Activated B cell treated with CpG ODN at 0.5 μM for 24 hours (primary cell): ENCODE measurements around the gene C22orf15. TPM values are rescaled to one million over a fixed set of nuclear protein-coding genes. Genes with fewer than 3 reads are reported as not detected.

Experiments used
- ATAC-seq: fragments of 200-7000 bp; cut with Tn5 transposase; one replicate; pipeline ENCODE4 v1.10.0; 2021; ENCODE audit warnings: low read depth, mild to moderate bottlenecking, moderate library complexity
- CTCF ChIA-PET: fragments of 350-600 bp; sonication (Branson Sonifier 250); formaldehyde crosslinking; loops from one replicate; lab custom pipeline; 2021; ENCODE audit warnings: antibody characterized with exemption; lab: Charles Lee
- POLR2A ChIA-PET: fragments of 350-600 bp; sonication (Branson Sonifier 250); formaldehyde crosslinking; loops from one replicate; lab custom pipeline; 2021; ENCODE audit warnings: antibody characterized with exemption; lab: Charles Lee
- DNase-seq: peaks from one replicate; pipeline ENCODE4 v3.0.0; 2022
- H3K27ac Mint-ChIP-seq: one replicate; pipeline ENCODE4 v1.8.0; 2020; ENCODE audit warnings: mixed read lengths
- H3K27me3 Mint-ChIP-seq: one replicate; pipeline ENCODE4 v1.8.0; 2021; ENCODE audit warnings: mixed read lengths
- H3K36me3 Mint-ChIP-seq: one replicate; pipeline ENCODE4 v1.8.0; 2021; ENCODE audit warnings: low read depth, mixed read lengths
- H3K4me1 Mint-ChIP-seq: one replicate; pipeline ENCODE4 v1.8.0; 2021; ENCODE audit warnings: mixed read lengths
- H3K4me3 Mint-ChIP-seq: one replicate; pipeline ENCODE4 v1.8.0; 2020; ENCODE audit warnings: mild to moderate bottlenecking, mixed read lengths
- H3K9me3 Mint-ChIP-seq: one replicate; pipeline ENCODE4 v1.8.0; 2020; ENCODE audit warnings: mixed read lengths
- intact Hi-C: fragments of 100-400 bp; cut with micrococcal nuclease; formaldehyde crosslinking; loops from one replicate; pipeline ENCODE4 v1.15.1; 2024
- total RNA-seq: library from RNA; stranded (reverse); gene quantifications from 2 replicates; pipeline ENCODE4 v1.2.3, GENCODE V29; 2022
- TF ChIP-seq, protein P1 (sequence below): fragments of 200-600 bp; IDR thresholded peaks from one replicate; pipeline ENCODE4 v1.8.0; 2022; ENCODE audit warnings: antibody characterized with exemption, mild to moderate bottlenecking

C22orf15 gene
- total RNA-seq, 1 donor from 2014 or later = 0.31 TPM

DNA sequence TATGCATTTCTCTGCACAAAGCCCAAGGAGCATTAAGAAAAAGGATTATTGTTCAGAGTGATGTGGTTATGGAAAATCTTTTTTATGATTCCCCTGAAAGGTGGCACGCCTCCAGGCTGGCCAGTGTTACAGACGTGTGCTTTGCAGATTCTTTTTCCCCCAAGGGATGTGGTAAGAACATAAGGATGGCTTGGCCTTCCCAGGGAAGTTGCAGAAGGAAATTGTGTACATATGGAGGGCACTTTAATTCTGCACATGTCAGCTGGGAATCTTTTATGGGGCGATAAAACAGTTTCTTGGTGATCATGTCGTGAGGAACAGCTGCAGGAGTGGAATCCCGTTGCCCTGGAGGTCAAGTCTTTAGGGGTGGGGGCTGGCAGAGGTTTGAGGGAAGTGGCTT, 33.7 kb downstream of the C22orf15 start:
- ATAC-seq (no peak), DNase-seq (no peak)
- H3K9me3 Mint-ChIP-seq = no peaks in the 10 kb centered on the region
- TF ChIP-seq, protein P1, sequence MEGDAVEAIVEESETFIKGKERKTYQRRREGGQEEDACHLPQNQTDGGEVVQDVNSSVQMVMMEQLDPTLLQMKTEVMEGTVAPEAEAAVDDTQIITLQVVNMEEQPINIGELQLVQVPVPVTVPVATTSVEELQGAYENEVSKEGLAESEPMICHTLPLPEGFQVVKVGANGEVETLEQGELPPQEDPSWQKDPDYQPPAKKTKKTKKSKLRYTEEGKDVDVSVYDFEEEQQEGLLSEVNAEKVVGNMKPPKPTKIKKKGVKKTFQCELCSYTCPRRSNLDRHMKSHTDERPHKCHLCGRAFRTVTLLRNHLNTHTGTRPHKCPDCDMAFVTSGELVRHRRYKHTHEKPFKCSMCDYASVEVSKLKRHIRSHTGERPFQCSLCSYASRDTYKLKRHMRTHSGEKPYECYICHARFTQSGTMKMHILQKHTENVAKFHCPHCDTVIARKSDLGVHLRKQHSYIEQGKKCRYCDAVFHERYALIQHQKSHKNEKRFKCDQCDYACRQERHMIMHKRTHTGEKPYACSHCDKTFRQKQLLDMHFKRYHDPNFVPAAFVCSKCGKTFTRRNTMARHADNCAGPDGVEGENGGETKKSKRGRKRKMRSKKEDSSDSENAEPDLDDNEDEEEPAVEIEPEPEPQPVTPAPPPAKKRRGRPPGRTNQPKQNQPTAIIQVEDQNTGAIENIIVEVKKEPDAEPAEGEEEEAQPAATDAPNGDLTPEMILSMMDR = no peak
- CTCF ChIA-PET = no interaction called here
- POLR2A ChIA-PET = interaction anchor here (1.7 kb wide), 1 partner anchor 47 kb away, joined by 3 read pairs; no protein-coding TSS in a partner anchor
- peaks cover 44% of the 10 kb centered on the region for H3K4me1 Mint-ChIP-seq
- H3K4me3 Mint-ChIP-seq = no peak overlapping the region
- no peaks in the 10 kb centered on the region for H3K27me3 Mint-ChIP-seq
- peak overlapping the region; percentile 61 for H3K27ac Mint-ChIP-seq
- peaks cover 75% of the 10 kb centered on the region for H3K36me3 Mint-ChIP-seq
- intact Hi-C loops = no loop called here

DNA sequence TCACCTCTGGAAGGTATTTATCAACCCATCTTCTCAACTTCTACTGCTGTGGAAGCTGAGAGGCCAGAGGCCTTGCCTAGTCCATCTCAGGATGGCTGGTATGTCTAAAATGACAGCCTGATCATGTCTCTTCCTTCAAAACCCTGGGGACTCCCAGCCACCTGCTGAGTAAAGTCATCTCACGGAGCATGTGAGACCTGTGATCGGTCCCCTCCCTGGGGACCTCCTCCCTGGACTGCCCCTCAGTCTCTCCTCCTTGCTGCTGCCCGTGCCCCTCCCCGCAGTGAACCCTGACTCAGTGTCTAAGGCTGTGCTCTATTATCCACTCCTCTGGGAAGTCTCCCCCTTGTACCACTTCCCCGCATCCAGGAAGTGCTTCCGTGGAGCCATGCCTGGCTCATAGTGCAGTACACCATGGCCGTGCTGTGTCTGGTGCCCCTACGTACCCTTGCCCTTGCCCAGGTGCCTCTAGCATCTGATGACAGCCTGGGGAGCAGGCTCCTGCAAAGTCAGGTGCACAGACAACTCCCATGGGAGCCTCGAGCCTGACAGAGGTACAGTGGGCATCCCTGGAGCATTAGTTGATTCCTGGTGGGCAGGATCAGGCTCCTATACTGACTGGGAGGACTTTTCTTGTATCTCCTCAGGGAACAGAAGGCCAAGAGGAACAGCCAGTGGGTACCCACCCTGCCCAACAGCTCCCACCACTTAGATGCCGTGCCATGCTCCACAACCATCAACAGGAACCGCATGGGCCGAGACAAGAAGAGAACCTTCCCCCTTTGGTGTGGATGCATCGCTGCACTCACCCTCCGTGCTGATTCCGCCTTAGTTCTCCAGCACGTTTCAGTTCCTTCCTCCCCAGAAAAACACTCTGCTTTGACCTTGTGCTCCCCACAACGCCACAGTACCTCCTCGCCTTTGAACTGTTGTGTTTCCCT, 37.8 kb downstream of the C22orf15 start:
- ChIA-PET CTCF (no interaction called here), POLR2A (interaction anchor here (0.6 to 5.0 kb wide), 19 partner anchors 11 to 1689 kb away, joined by 3 to 46 read pairs (median 4); partner anchors contain the start of genes CHCHD10, DERL3, MIF and MMP11)
- Mint-ChIP-seq H3K27ac (peak overlapping the region; percentile 97), H3K9me3 (no peaks in the 10 kb centered on the region), H3K27me3 (no peaks in the 10 kb centered on the region), H3K4me3 (peak overlapping the region; percentile 49), H3K36me3 (peaks cover 74% of the 10 kb centered on the region), H3K4me1 (peaks cover 78% of the 10 kb centered on the region)
- ATAC-seq (peak; percentile 77), DNase-seq (peak; percentile 68)
- intact Hi-C loops = loop anchor here (1.0 to 2.0 kb wide), 5 partner anchors 13 to 94 kb away; partner anchors contain the start of genes DERL3, MIF and MMP11
- TF ChIP-seq, protein P1 = no peak

DNA sequence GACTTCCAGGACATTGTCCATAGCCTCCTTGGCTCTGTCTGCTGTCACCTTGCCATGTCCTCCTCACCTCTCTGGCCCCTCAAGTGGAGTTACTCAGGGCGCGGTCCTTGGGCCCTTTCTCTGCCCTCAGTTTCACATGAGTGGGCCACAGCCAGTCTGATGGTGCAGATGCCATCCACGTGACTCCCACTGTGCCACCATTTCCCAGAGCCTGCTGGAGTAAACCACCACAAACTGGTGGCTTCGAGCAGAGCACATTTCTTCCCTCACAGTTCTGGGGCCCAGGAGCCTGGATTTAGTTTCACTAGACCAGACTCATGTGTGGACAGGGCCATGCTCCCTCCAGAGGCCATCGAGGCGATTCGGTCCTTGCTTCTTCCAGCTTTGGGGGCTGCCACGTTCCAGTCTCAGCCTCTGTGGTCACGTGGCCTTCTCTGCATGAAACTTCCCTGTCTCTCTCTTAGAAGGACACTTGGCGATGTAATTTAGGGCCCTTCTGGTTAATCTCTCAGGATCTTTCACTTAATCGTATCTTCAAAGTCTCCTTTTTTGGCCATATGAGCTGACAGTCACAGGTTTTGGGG, 38.5 kb downstream of the C22orf15 start:
- ChIA-PET POLR2A (interaction anchor here (0.6 to 5.0 kb wide), 13 partner anchors 12 to 92 kb away, joined by 3 to 46 read pairs (median 4); partner anchors contain the start of genes CHCHD10, DERL3, MIF and SLC2A11), CTCF (interaction anchor here (1.1 kb wide), 1 partner anchor 48 kb away, joined by 4 read pairs; no protein-coding TSS in a partner anchor)
- Mint-ChIP-seq H3K36me3 (peaks cover 76% of the 10 kb centered on the region), H3K4me3 (peak overlapping the region; percentile 49), H3K4me1 (peaks cover 86% of the 10 kb centered on the region), H3K27me3 (no peaks in the 10 kb centered on the region), H3K27ac (peak overlapping the region; percentile 97), H3K9me3 (no peaks in the 10 kb centered on the region)
- intact Hi-C loops = loop anchor here (2.0 kb wide), 1 partner anchor 29 kb away; the partner anchor contains the start of gene MMP11
- DNase-seq = peak; percentile 54
- TF ChIP-seq, protein P1 = no peak
- peak; percentile 3 for ATAC-seq

DNA sequence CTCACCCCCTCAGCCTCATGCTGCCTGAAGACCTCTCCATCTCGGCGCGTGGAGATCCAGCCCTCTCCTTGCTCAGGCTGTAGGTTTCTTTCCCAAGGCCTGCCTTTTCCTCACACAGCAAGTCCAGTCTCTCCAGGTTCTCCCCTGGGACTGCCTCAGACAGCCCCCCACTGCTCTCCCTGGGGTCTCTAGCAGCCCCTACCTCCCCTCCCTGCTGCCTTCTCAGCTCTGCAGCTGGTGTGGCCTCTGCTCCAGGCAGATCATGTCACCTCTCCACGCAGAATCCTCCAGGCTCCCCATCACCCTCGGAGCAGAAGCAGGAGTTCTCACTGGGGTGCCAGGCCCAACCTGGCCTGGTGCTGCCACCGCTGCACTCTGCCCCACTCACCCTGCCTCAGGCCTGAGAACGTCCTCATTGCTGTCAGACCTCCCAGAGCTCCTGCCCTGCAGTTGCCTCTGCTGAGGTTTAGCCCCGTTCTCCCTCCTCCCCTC, 39.1 kb downstream of the C22orf15 start:
- Mint-ChIP-seq H3K4me3 (peak overlapping the region; percentile 75), H3K36me3 (peaks cover 75% of the 10 kb centered on the region), H3K4me1 (peaks cover 92% of the 10 kb centered on the region), H3K27me3 (no peaks in the 10 kb centered on the region), H3K9me3 (no peaks in the 10 kb centered on the region), H3K27ac (peak overlapping the region; percentile 97)
- ChIA-PET POLR2A (interaction anchor here (0.6 to 5.0 kb wide), 8 partner anchors 31 to 92 kb away, joined by 3 to 46 read pairs (median 4); partner anchors contain the start of genes DERL3, MIF and ZNF70), CTCF (interaction anchor here (1.1 kb wide), 1 partner anchor 47 kb away, joined by 4 read pairs; no protein-coding TSS in a partner anchor)
- ATAC-seq = no peak
- TF ChIP-seq, protein P1 = no peak
- DNase-seq = no peak
- intact Hi-C loops = loop anchor here (2.0 kb wide), 1 partner anchor 29 kb away; the partner anchor contains the start of gene MMP11
